ENCODE results near the gene NAA38.
A peak's percentile ranks its signal among the peaks of the same experiment; 100 is the strongest.
"Not testable (repeated sequence)": the region's sequence is repeated elsewhere in the genome, so short reads cannot be mapped to it uniquely, and the experiment has no call there.

NAA38 gene

DNA sequence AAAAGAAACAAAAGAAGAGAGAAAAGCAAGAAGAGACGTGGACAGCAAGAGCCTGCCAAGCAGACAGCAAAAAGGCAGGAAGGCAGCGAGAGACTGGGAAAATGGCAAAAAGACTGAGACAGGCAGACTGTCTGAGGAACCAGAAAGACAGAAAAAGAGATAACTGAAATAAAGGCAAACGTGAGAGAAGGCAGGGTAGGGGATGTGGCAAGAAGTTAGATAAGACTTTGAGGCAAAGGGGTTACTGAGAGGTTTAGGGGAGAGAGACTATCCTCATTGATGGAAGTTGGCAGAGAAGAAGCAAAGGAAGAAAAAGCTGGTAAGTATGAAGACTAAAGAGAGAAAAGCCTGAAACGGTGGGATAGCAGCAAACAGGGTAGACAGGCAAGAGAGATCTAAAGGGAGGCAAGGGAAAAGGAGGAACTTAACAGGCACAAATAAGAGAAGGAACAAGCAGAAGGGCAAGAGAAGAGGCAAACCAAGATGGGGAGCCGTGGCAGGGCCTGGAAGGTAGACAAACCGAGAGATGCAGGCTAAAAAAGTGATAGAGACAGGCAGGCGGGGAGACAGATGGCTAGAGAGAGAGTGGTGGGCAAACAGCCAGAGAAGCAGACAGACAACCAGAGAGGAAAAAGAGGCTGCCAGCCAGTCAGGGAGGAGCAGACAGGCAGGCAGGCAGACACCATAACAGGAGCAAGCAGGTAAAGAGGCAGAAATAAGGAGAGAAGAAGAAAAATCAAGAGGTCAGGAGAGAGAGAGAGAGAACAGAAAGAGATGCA, 24.1 kb upstream of the NAA38 start:
- DNase-seq (ENCODE audit: low read depth) = no peak

DNA sequence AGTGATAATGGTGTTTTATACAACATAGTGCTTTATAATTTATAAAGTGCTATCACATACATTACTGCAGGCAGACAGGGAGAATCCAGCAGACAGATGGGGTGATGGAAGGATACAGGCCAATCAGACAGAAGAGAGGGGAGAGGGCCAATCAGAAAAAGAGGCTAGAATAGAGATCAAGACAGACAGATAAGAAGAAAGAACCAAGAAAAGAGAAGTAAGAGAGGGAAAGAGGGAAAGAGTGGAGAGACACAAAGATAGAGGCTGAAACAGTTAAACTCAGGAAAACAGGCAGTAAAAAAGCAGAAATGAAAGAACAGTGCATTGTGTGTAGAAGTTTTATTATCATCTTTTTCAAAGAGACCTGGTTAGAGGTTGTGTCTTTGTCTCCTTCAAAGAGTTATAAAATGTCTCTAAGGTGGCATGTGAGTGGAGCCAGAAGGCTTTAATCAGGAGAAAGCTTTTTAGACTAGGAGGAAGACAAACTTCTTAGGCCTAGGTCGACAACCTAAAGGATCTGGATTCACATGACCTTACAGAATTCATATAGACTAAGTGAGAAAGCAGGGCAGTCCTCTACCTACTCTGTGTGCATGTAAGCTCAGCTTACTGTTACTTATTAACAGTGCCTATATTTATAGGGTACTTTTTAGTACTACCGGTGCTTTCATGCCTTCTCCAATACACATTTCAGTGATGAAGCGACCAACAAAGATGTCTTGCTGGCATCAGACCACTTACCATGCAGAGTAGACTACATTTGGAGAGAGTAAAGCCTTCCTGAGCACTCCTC, 22.9 kb upstream of the NAA38 start:
- DNase-seq (ENCODE audit: low read depth) = no peak

DNA sequence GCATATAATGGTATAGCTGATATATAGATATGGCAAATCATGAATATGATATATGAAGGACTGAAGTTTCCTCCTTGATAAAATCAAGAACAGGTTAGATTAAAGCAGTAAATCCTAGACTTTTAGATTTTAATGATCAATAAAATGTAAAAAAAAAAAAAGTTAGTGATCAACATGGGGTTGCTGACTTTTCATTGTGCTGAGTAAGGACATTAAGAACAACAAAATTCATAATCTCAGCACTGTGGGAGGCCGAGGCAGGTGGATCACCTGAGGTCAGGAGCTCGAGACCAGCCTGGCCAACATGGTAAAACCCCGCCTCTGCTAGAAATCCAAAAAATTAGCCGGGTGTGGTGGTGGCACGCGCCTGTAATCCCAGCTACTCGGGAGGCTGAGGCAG, 20.9 kb upstream of the NAA38 start:
- no peak for DNase-seq (ENCODE audit: low read depth)

DNA sequence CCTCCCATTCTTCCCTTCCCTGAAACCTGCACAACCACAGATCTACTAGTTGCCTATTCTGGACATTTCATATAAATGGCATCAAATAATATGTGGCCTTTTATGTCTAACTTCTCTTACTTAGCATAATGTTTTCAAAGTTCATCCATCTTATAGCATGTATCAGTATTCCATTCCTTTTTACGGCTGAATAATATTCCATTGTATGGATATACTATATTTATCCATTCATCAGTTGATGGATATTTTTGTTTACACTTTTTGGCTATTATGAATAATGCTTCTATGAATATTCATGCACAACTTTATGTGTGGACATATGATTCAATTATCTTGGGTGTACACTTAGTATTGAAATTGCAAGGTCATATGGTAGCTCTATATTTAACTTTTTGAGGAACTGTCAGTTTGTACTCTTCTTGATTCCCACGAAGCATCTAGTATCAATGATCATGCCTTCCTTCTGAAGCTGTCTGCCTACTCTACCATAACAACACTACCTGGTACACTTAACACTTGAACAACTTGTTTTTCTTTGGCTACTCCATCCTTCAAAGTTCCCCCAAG, 18.5 kb upstream of the NAA38 start:
- DNase-seq (ENCODE audit: low read depth) = no peak

DNA sequence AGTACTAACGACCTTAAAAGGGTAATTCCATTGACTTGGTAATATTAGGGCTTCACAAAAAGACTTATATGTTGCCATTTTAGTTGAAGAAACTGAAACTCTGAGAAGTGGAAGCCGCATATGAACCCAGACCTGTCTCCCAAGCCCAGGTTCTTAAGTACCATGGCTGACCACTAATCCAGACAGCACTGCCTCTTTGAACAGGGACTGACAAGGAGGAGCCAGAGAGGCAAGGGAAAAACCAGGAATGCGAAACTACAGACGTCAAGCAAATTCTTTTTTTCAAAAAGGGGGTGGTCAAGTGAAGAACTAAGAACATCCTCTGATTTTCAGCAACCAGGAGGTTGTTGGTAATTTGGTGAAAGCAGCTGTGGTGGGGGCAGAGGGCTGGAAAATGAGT, 15.7 kb upstream of the NAA38 start:
- no peak for DNase-seq (ENCODE audit: low read depth)

DNA sequence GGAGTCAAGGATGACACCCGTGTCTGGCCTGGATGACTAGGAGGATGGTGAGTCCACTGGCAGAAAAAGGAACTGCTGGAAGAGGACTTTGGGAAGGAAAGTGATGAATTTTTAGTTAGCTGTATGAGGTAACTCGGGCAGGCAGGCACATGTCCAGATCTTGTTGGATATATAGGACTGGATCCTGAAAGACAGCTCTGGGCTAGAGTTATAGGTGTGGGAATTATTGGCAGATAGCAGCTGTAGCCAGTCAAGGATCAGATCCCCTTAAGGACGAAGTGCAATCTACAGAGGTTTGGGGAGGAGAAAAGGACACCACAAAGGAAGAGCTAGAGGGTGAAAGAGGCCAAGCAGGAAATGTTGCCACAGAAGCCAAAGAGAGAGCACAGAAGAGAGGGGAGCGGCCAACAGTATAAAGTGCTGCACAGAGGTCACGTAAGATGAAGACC, 10.5 kb upstream of the NAA38 start:
- DNase-seq (ENCODE audit: low read depth) = no peak

DNA sequence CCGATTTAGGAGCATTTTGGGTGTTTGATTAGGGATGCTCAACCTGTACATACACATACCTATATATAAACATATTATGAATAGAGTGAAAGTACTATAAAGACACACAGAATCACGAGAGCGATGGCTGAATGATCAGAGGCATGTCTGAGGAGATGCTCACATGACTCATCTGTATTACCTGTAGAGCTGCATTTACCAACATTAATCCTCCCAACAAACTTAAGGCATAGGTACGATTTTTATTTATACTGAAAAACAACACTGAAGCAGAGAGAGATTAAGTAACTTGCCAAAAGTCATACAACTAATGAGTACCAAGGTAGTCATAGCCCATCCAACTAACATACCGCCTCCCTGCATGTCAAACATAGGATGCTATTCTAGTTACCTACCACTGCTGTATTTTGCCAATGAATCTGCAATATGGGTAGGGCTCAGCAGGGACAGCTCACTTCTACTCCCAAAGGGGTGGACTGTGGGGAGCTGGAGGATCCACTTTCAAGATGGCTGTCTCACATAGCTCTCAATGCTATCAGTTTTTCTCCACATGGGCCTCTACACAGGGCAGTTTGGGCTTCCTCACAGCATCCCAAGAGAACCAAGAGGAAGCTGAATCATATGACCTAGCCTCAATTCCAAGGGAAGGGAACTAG, 7.8 kb upstream of the NAA38 start:
- DNase-seq (ENCODE audit: low read depth) = no peak

DNA sequence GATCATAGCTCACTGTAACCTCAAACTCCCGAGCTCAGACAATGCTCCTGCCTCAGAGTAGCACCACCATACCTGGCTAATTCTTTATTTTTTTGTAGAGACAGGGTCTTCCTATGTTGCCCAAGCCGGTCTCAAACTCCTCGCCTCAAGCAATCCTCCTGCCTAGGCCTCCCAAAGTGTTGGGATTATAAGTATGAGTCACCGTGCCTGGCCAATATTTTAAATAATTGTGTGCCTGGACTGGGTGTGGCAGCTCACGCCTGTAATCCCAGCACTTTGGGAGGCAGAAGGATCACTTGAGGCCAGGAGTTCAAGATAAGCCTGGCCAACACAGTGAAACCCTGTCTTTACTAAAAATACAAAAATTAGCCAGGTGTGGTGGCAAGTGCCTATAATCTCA, 7.0 kb upstream of the NAA38 start:
- not testable (repeated sequence) for DNase-seq (ENCODE audit: low read depth)

DNA sequence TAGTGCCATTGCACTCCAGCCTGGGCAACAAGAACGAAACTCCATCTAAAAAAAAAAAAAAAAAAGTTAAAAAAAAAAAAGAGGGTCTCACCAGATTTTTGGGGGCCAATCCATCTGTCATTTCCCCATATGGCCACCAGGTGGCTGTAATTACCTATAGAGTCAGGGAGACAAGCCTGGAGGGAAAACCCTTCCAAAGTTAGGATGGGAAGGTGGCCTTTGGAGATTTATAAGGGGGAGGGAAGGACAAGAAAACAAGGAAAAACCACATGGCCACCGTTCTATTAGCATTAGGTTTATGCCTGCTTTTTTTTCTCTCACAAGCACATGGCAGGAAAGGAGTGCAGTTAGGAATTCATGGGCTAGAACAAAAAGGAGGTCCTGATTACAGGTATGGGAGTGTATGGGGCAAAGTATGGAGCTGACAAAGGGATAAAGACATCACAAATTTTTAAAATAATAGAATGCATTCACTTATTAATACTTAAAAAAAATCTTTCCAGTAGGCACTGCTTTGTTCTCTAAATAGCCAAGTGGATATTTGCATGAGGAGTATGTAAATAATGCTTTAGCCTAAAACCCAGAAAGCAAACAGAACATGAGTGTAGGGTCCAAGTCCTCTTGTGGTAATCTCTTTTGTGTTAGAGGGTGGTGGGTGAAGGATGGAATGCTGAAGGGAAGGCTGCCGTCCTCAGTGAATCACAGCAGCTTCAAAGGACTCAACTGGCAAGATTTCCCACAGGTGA, 5.5 kb upstream of the NAA38 start:
- DNase-seq (ENCODE audit: low read depth) = peak; percentile 77

DNA sequence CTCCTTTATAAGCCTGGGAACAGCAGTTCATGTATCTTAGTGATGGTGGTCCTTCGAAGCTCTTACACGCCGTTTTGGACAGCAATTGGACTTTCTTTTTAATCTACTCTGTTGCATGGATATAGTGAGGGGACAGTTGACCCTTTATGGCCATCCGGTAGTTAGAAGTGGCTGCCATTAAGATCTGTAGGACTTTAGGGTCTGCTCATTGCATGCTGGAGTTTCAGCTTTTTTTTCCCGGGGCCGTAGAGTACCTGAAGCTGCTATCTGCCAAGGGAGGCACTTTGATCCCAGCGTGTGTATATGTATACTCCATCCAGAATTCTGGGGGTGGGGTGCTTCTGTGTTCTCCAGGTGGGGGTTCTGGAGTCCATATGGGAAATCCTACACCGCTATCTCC, 1.7 kb upstream of the NAA38 start:
- no peak for DNase-seq (ENCODE audit: low read depth)

DNA sequence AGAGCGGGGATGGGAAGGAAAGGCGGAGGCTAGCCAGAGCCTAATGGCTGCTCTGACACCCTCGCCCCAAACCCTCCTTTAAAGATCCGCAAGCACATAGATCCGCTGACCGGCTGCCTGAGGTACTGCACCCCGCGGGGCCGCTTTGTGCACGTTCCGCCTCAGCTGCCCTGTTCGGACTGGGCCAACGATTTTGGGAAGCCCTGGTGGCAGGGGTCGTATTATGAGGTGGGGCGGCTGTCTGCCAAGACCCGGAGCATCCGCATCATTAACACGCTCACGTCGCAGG, 1.1 kb upstream of the NAA38 start:
- DNase-seq (ENCODE audit: low read depth) = peak; percentile 82

DNA sequence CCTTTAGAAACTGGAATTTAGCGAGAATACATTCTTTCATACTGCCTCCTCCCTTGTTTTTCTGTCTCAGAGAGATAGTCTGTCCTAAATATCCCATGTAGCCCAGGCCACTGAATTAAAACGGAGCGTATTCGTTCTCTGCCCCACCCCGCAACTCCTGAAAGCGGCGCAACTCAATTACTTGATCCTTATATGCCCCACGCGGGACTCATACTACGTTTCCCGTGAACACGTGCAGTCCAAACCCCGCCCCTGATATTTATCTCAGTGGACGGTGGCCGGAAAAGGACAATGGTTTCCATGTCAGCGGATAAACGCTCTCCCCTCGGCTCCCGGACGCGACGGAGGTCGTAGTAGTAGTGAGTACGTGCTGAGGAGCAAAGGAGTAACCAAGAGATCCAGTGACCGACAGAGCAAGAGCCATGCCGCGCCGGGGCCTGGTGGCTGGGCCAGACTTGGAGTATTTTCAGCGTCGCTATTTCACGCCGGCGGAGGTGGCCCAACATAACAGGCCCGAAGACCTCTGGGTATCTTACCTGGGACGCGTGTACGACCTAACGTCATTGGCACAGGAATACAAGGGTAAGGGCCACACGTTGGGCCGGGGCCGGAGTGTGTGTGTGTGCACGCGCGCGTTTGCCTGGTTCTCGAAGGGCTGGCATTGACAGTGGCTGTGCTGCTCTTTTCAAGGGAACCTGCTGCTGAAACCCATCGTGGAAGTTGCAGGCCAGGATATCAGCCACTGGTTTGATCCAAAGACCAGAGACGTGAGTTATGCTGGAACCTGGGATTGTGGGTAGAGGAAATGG, 558 bp upstream of the NAA38 start, which contains the start of gene CYB5D1:
CYB5D1 (plus strand) TSS at position 291 of the 809 bp plus-strand sequence; CDS start at position 423, 132 bp downstream.
- peak; percentile 98 for DNase-seq (ENCODE audit: low read depth)

DNA sequence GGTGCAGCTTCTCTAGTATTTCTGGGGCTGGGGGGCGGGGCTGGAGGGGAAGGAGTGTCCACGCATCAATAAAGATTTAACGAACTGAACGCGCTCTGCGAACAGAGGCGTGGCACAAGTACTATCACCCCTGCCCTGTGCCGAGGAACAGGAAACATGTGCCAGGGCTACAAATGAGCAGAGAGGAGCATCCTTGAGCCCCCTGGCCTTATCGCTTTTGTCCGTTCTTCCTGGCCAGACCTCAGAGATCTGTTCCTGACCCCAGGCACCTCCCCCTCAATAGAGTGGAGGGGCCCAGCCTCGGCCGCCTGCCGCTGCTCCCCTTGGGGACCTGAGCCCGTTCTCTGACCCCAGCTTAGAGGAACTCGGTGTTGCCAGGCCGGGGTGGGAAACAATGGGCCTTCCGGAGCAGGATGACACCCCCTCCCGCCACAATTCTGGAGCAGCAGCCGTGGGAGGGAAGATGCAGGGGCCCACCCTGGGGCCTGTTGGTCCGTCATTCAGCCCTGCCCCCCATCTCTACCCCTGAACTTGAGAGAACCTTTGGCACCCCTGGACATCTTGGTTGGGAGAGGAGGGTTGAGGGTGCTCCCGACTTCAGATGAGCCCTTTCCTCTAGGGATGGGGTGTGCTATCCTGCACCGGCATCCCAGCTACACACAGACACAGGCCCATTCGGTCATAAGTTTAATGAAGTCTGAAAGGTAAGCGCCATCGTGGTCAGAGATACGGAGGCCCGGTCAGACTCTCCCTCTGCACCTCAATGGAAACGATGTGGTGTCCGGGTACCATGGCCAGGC, 1.1 kb downstream of the NAA38 start:
- peak; percentile 46 for DNase-seq (ENCODE audit: low read depth)

DNA sequence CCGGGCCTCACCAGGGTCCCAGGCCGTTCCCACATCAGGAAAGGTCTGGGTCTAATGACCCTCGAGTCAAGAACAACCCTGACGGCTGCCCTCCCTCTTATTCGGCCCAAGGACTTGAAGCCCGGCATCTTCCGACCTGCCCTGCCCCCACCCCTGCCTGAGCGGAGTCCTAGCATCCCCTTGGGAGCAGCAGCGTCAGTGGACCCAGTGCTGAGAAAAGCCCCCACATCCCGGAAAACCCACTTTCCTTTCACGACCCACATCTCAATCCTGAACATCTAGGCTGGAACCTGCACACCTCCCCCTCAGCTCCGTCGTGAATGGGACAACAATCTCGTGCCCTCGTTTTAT, 1.7 kb downstream of the NAA38 start:
- no peak for DNase-seq (ENCODE audit: low read depth)

DNA sequence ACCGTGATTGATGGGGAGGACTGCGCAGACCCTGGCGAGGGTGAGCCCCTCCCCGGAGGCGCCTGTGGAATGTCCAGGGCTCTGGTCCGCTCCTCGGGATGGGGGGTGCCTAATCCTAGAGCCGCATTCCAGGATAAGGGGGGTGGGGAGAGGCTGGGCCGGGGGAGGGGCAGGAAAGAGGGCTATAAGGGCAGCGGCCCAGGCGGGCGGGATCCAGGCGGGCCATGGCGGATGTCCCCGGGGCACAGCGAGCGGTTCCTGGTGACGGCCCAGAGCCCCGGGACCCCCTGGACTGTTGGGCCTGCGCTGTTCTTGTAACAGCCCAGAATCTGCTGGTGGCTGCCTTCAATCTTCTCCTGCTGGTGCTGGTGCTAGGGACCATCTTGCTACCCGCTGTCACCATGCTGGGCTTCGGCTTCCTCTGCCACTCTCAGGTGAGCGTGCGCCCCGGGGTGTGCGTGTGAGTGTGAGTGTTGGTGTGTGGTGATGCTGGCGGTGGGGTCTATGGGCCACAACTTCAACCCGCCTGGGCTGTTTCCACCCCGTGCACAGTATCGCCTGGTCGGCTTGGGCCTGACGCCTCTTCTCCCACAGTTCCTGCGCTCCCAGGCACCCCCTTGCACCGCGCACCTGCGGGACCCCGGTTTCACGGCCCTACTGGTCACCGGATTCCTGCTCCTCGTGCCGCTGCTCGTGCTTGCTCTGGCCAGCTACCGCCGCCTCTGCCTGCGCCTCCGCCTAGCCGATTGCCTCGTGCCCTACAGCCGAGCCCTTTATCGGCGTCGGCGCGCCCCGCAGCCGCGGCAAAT, 2.3 kb downstream of the NAA38 start, which contains the start of gene TMEM88:
TMEM88 (plus strand) TSS at position 216 of the 809 bp plus-strand sequence; CDS start at position 225, 9 bp downstream.
- DNase-seq (ENCODE audit: low read depth) = no peak

DNA sequence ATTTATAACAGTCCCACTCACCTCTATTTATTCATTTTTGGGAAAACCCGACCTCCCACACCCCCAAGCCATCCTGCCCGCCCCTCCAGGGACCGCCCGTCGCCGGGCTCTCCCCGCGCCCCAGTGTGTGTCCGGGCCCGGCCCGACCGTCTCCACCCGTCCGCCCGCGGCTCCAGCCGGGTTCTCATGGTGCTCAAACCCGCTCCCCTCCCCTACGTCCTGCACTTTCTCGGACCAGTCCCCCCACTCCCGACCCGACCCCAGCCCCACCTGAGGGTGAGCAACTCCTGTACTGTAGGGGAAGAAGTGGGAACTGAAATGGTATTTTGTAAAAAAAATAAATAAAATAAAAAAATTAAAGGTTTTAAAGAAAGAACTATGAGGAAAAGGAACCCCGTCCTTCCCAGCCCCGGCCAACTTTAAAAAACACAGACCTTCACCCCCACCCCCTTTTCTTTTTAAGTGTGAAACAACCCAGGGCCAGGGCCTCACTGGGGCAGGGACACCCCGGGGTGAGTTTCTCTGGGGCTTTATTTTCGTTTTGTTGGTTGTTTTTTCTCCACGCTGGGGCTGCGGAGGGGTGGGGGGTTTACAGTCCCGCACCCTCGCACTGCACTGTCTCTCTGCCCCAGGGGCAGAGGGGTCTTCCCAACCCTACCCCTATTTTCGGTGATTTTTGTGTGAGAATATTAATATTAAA, 3.1 kb downstream of the NAA38 start:
- DNase-seq (ENCODE audit: low read depth) = no peak

DNA sequence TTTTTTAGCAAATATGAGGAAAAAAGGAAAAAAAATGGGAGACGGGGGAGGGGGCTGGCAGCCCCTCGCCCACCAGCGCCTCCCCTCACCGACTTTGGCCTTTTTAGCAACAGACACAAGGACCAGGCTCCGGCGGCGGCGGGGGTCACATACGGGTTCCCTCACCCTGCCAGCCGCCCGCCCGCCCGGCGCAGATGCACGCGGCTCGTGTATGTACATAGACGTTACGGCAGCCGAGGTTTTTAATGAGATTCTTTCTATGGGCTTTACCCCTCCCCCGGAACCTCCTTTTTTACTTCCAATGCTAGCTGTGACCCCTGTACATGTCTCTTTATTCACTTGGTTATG, 3.7 kb downstream of the NAA38 start:
- no peak for DNase-seq (ENCODE audit: low read depth)

DNA sequence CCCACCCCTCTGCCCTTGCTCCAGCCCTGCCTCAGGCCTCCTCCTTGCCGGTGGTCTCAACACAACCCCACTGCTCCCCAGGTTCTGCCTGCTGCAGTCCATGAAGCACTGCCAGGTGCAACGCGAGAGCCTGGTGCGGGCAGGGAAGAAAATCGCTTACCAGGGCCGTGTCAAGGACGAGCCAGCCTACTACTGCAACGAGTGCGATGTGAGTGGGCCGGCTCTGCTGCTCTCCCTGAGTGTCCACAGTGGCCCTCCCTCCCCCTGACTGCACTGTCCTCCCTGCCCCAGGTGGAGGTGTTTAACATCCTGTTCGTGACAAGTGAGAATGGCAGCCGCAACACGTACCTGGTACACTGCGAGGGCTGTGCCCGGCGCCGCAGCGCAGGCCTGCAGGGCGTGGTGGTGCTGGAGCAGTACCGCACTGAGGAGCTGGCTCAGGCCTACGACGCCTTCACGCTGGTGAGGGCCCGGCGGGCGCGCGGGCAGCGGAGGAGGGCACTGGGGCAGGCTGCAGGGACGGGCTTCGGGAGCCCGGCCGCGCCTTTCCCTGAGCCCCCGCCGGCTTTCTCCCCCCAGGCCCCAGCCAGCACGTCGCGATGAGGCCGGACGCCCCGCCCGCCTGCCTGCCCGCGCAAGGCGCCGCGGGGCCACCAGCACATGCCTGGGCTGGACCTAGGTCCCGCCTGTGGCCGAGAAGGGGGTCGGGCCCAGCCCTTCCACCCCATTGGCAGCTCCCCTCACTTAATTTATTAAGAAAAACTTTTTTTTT, 4.3 kb downstream of the NAA38 start:
- no peak for DNase-seq (ENCODE audit: low read depth)

All from ELR (cell line).